Erythroblast (primary cell): ENCODE measurements around the gene BICD2.

Source experiments
- GATA1 ChIP-seq: IDR thresholded peaks from 2 replicates; pipeline ENCODE4 v1.6.1; 2011; ENCODE audit warnings: low read depth, mild to moderate bottlenecking, control low read depth, low read length, moderate library complexity
- POLR2A ChIP-seq: IDR thresholded peaks from 2 replicates; pipeline ENCODE4 v1.6.1; 2011; ENCODE audit warnings: mild to moderate bottlenecking, low read length

DNA sequence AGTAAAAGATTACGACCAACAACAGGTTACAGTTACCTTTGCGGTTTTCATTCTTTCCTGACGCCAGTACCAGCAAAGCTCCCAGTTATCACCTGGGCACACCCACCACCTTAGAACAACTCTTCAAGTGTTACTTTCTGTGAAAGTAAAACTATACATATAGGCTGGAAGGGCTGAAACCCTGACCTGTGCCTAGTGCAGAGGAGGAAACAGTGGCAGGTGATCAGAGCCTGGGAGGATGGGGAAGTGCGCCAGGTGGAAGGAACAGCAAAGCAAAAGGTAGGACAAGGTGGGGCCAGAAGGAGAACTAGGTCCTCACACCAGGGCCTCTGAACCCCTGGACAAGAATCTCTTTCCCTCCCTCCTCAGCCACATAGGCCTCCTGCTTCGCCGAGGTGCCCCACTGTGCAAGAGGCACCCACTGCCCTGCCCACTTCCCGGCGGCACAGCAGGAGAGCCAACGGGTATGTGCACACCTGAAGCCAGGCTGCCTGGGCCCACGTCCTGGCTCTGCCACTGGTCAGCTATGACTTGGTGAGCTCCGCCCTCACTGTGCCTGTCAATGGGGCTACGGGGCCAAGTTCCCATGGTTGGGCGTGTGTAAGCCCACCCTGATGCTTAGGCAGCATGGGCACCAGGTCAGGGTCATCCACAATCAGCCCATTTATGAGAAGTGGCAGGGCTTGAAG, 26.9 kb downstream of the BICD2 start:
- TF ChIP-seq POLR2A (no peak), GATA1 (no peak)
